Peyer's patch (tissue), 4 donors: ENCODE results near the gene FKBP10.

ENCODE experiments used
- POLR2A ChIP-seq, 2 donors: fragments of 450-650 bp; IDR thresholded peaks; one replicate each; pipeline ENCODE4 v1.5.1; 2017; ENCODE audit warnings: antibody characterized with exemption in 2 of 2, mild to moderate bottlenecking in 2 of 2, moderate library complexity in 2 of 2
- TF ChIP-seq, protein P1 (sequence below), 6 experiments: fragments of 450-650 bp in 4 of 6; fragments of 200-600 bp in 2 of 6; sonication (generic) in 1 of 6; IDR thresholded peaks; one replicate each; pipeline ENCODE4 v1.5.1; 2017 to 2019; ENCODE audit warnings: antibody characterized with exemption in 6 of 6, mild to moderate bottlenecking in 3 of 6, moderate library complexity in 1 of 6

GRCh38 chr17:41785859-41786226, 27.0 kb upstream of the FKBP10 start:
- TF ChIP-seq, protein P1, sequence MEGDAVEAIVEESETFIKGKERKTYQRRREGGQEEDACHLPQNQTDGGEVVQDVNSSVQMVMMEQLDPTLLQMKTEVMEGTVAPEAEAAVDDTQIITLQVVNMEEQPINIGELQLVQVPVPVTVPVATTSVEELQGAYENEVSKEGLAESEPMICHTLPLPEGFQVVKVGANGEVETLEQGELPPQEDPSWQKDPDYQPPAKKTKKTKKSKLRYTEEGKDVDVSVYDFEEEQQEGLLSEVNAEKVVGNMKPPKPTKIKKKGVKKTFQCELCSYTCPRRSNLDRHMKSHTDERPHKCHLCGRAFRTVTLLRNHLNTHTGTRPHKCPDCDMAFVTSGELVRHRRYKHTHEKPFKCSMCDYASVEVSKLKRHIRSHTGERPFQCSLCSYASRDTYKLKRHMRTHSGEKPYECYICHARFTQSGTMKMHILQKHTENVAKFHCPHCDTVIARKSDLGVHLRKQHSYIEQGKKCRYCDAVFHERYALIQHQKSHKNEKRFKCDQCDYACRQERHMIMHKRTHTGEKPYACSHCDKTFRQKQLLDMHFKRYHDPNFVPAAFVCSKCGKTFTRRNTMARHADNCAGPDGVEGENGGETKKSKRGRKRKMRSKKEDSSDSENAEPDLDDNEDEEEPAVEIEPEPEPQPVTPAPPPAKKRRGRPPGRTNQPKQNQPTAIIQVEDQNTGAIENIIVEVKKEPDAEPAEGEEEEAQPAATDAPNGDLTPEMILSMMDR (IDR thresholded peaks at IDR 0.05): no peak
- TF ChIP-seq POLR2A (IDR thresholded peaks at IDR 0.05): peak; percentile 60 to 77
